Measurements from ENCODE around the gene GK. TPM values are rescaled to one million over a fixed set of nuclear protein-coding genes. Genes with fewer than 3 reads are reported as not detected.
"Not testable (repeated sequence)": the region's sequence is repeated elsewhere in the genome, so short reads cannot be mapped to it uniquely, and the experiment has no call there.

GK gene
- total RNA-seq, 1 donor from 2014 or later = 2.2 TPM

GRCh38 chrX:30706216-30706775, 53.1 kb downstream of the GK start:
- no peak for DNase-seq (ENCODE audit: low spot score)

GRCh38 chrX:30712214-30712613, 59.0 kb downstream of the GK start:
- no peak for DNase-seq (ENCODE audit: low spot score)

GRCh38 chrX:30713061-30713525, 59.9 kb downstream of the GK start:
- DNase-seq (ENCODE audit: low spot score) = peak; percentile 57

- no peak for DNase-seq (ENCODE audit: low spot score)
Measured at GRCh38 chrX:30714138-30714537, 60.9 kb downstream of the GK start.

- no peak for DNase-seq (ENCODE audit: low spot score)
Measured at GRCh38 chrX:30715976-30716375, 62.8 kb downstream of the GK start.

- DNase-seq (ENCODE audit: low spot score) = no peak
Measured at GRCh38 chrX:30733852-30734660, 80.8 kb downstream of the GK start.

GRCh38 chrX:30734782-30735181, 81.6 kb downstream of the GK start:
- DNase-seq (ENCODE audit: low spot score) = no peak

- DNase-seq (ENCODE audit: low spot score) = peak; percentile 37
Measured at GRCh38 chrX:30735839-30736238, 82.6 kb downstream of the GK start.

GRCh38 chrX:30741545-30741944, 88.3 kb downstream of the GK start:
- DNase-seq (ENCODE audit: low spot score) = no peak

GRCh38 chrX:30748342-30748960, 95.2 kb downstream of the GK start:
- DNase-seq (ENCODE audit: low spot score) = no peak

- DNase-seq (ENCODE audit: low spot score) = no peak
Measured at GRCh38 chrX:30751497-30751896, 98.3 kb downstream of the GK start.

- no peak for DNase-seq (ENCODE audit: low spot score)
Measured at GRCh38 chrX:30762755-30763154, 109.5 kb downstream of the GK start.

- DNase-seq (ENCODE audit: low spot score) = not testable (repeated sequence)
Measured at GRCh38 chrX:30773764-30774163, 120.5 kb downstream of the GK start.

GRCh38 chrX:30777575-30777974, 124.4 kb downstream of the GK start:
- DNase-seq (ENCODE audit: low spot score) = no peak

- no peak for DNase-seq (ENCODE audit: low spot score)
Measured at GRCh38 chrX:30779453-30780030, 126.3 kb downstream of the GK start.

Other genes with a start within 250 kb of the GK start
- gene TASL, start 75.7 kb upstream of the GK start, total RNA-seq (ENCODE audit: insufficient read depth, low replicate concordance) = 1.9 TPM
- 14.0 TPM for gene TAB3, start 235.8 kb downstream of the GK start, total RNA-seq (ENCODE audit: insufficient read depth, low replicate concordance)